Jurkat, Clone E6-1 (cell line): ENCODE results near the gene LRRC47.
"Not testable (repeated sequence)": the region's sequence is repeated elsewhere in the genome, so short reads cannot be mapped to it uniquely, and the experiment has no call there.

ENCODE experiments used
- DNase-seq: peaks from one replicate; pipeline ENCODE4 v3.0.0-alpha.2; 2011; ENCODE audit warnings: low read depth, low spot score
- H3K4me3 ChIP-seq: 2 replicates; pipeline ENCODE4 v1.5.1; 2011; ENCODE audit warnings: mild to moderate bottlenecking, low read length, control low read depth, moderate library complexity

Gene LRRC47

DNA sequence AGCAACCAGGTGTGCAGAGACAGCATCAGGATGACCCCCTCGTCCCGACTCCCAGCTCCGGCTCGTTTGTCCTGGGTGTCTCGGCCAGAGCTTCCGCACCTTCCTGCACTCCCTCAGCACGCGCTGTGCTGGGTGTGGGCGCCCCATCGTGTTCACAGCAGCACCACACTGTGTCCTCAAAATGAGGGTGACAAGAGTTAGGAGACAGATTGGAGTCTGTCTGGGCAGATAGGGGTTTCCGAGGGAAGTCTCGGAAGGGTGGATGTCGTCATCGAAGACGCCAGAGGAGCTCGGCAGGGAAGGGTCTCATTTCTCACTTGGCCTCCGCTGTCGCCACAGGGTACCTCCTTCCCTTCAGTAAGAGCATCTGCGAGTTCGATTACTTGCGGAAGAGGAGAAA lies 39.9 kb downstream of the LRRC47 start:
- DNase-seq = no peak
- no peak overlapping the region for H3K4me3 ChIP-seq

DNA sequence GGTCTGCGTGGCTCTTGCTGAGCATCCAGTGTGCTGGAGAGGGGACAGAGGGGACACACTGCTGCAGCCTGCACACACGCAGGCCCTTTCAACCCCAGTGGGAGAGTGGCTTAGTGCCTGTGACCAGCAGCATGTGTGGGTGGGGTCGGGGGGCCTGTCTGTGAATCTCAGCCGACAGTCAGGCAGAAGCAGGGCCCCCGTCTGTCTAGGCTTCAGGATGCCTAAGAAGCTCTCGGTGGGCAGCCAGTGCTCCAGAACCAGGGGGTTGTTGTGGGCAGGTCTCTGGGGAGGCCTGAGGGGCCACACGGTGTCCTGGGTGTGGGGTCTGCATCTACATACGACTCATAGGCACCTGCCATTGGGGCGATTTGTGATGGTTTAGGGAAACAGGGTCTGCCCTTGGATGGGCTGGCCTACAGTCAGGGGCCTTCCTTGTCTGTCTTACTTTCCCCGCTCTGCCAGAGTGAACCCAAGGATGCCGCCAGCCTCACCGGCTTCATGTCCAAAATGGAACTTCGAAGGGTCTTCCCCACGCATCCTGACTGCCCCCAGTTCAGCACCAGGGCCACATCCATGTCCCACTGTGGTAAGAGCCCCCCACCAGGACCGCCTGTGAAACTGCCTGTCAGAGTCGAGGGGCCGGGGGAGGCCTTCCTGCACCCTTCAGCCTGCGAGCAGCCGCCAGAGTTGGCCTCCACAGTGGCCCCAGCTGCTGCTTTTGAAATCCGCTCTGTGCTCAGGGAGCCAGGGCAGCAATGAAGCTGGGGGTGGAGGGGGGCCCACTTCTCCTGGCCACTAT lies 42.4 kb downstream of the LRRC47 start:
- no peak for DNase-seq
- no peak overlapping the region for H3K4me3 ChIP-seq

DNA sequence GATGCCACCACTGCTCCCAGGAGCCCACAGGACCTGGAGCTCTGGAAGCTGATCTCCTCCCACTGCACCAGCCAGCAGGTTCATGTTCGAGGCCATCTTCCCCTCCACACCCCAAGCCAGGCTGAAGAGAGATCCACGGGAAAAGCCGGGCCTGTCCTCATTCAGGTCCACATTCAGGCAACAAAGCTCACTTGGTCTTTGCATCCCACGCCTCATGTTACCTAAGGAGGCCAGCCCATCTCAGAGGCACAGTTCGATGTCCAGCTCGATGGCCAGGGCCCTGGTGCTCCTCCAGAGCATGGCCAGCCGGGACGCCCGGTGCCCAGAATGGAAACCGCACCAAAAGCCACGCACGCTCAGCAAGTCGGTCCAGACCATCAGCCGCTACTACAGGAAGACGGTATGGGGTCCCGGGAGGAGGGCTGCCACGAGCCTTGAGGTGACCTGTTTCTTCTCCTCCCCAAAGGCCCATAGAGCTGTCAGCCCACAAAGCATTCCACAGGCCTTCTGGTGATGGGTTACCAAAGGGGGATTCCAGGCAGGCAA lies 43.8 kb downstream of the LRRC47 start, which contains the start of gene CCDC27:
Gene CCDC27, plus strand, starts transcription at position 51 of the 546 bp plus-strand sequence. Its CDS starts 32 bp downstream, at position 83.
- no peak within 1 kb of the TSS for H3K4me3 ChIP-seq
- DNase-seq = no peak

DNA sequence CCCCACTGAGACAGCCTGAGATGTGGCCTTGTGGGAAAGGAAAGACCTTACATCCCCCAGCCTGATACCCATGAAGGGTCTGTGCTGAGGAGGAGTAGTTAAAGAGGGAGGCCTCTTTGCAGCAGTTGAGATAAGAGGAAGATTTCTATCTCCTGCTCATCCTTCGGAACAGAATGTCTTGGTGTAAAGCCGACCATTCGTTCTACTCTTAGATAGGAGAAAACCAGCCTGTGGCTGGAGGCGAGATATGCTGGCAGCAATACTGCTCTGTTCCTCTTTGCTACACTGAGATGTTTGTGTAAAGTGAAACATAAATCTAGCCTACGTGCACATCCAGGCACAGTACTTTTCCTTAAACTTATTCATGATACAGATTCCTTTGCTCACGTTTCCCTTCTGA lies 45.6 kb downstream of the LRRC47 start:
- no peak for DNase-seq
- no peak overlapping the region for H3K4me3 ChIP-seq

DNA sequence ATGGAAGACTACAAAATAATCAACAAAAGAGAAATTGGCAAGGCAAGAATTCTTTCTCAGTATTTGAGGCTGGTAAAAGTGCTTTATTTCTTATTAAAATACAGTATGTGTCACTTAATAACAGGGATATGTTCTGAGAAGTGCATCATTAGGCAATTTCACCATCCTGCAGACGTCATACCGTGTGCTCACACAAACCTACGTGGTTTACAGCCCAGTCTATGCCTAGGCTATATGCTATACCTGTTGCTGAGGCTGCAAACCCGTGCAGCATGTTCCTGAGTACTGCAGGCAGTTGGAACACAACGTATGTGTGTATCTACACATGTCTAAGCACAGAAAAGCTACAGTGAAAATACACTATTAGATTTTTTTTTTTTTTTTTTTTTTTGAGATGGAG lies 46.8 kb downstream of the LRRC47 start:
- no peak overlapping the region for H3K4me3 ChIP-seq
- no peak for DNase-seq

DNA sequence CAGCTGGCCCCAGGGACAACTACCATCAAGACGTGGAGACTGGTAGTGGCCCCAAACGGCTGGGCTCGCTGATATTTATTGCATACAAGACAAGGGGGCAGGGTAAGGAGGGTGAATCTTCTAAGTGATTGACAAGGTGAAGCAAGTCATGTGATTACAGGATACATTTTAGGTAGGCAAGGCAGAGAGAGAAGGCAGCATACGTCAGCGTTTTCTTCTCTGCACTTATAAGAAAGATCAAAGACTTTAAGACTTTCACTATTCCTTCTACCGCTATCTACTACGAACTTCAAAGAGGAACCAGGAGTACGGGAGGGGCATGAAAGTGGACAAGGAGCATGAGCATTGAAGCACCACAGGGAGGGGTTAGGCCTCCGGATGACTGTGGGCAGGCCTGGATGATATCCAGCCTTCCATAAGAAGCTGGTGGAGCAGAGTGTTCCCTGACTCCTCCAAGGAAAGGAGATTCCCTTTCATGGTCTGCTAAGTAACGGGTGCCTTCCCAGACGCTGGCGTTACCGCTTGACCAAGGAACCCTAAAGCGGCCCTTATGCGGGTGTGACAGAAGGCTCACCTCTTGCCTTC lies 47.9 kb downstream of the LRRC47 start:
- not testable (repeated sequence) for H3K4me3 ChIP-seq, DNase-seq

DNA sequence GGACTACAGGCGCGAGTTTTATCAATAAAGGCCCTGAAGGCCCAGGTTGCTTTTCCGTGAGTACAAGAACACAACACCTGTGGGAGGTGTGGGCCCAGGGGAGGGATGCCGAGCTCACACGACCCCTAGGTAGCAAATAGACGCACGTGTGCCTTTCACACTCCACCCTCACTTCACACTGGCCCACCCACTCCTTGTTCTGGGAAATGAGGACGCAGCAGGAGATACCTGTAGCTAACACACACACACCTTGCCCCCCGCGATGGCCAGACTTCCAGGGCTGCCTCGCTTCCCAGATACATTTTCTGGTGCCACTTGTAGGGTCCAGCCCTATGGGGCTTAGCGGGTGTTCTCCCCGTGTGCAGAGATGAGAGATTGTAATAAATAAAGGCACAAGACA lies 48.4 kb downstream of the LRRC47 start:
- DNase-seq = no peak
- 0 out of 2 replicates have a peak overlapping the region, but pooled peaks have one; percentile 50 for H3K4me3 ChIP-seq

DNA sequence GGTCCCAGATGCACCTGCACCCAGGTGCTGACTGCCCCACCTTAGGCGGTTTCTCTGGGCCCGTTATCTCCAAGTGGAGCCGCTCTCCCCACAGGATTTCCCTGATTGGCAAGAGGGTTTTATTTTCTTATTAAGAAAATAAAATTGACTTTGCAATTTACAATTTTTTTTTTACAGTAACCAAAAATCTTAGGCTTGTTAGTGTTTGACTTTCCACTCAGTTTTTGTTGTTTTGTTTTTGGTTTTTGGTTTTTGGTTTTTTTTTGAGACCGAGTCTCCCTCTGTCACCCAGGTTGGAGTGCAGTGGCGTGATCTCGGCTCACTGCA lies 48.8 kb downstream of the LRRC47 start:
- H3K4me3 ChIP-seq = peak overlapping the region; percentile 50
- no peak for DNase-seq

DNA sequence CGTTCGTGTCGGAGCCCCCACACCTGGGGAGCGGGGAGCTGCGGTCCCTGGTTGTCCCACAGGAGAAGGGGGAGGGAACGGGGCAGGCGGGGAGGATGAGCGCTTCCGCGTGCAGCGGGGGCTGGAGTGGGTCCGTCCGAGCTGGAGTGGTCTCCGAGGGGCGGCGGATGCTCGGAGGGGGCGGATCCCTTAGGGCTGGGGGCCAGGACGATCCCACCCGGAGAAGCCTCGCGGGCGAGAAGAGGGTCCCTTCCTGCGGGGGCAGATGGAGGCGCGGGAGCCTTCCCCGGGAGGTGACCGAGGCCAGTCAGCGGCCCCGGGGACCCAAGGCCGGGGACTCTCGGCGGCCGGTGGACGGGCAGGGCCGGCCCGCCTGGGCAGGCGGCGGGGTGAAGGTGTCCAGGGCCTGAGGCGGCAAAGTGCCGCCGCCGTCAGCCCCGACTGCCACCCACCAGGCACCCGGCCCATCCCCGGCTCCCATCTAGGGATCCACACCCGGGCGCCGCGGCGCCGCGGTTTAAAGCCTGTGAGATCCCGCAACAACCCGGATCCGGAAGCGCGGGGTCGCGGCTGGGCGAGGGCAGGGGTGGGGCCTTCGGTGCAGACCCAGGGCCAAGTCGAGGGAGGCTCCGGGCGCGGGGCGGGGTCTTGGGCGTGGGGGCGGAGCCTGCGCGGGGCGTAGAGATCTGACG lies 49.3 kb downstream of the LRRC47 start:
- peak overlapping the region; percentile 50 for H3K4me3 ChIP-seq
- peak; percentile 57 for DNase-seq

DNA sequence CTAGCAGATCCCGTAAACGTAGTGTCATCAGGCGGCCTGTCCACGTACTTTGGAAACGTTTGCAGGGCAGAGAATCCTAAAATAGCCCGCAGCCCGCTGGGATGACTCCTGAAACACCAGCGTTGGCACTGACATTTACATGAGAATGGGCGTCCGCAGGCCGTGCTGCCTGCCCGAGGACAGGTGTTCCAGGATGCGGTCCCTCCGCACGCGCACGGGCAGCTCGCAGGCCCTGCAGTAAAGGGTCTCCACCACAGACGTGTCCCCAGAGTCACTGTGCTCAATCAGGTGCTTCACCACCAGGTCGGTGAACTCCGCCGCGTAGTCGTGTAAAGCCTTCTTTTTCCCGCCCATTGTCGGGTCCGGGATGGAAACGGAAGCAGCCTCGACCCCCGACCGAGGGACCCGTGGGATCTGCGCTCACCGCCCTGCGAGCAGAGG lies 49.9 kb downstream of the LRRC47 start:
- DNase-seq = no peak
- peak overlapping the region; percentile 50 for H3K4me3 ChIP-seq

DNA sequence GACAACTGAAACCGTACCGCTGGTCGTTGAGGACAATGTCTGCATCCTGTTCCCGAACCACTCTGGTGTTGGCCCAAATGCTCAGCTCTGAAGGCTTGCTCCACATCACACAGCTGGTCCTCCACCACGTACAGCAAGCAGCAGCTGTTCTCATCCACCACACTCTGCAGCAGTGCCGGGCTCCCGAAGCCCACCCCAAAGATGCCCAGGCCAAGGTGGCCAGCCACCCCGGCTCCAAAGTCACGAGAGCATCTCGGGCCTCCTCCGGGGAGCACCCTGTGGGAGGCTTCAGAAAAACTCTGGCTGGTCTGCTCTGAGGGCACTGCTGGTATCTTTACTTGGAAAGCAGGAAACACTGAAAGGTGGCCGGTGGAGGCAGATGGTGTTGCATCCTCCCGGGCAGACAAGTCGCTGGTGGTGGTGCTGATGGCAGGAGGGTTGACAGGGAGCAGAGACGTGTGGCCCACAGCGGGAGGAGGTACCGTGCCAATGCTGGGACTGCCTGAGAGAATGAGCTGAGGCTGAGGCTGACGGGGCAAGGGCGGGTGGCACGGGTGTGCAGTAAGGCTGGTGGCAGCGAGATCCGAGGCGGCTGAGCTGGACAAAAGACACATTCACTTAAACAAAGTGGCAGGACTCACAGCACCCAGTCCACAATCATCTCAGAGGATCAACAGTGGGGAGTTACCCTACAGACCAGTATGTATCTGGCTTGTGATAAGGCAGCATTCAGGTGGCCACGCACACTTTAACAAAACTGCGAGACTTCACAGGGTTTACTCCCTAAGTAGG lies 50.5 kb downstream of the LRRC47 start:
- no peak overlapping the region for H3K4me3 ChIP-seq
- DNase-seq = no peak

DNA sequence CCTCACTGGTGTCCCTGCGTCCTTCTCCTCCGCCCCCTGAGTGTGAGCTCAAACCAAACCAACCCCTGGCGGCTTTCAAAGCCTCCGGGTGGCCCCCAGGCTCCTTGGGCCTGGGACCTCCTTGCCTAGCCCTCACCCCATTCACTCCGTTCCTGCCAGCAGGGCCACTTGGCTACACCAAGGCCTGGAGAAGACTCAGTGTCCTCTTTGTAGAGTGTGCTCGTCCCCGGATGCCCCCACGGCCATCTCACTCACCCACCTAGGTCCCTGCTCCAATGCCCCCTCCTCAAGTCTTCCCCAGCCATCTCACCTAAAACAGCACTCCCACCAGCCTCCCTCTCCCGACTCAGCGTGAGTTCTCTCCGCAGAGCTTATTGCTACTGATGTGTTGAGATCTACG lies 51.2 kb downstream of the LRRC47 start:
- DNase-seq = no peak
- no peak overlapping the region for H3K4me3 ChIP-seq

DNA sequence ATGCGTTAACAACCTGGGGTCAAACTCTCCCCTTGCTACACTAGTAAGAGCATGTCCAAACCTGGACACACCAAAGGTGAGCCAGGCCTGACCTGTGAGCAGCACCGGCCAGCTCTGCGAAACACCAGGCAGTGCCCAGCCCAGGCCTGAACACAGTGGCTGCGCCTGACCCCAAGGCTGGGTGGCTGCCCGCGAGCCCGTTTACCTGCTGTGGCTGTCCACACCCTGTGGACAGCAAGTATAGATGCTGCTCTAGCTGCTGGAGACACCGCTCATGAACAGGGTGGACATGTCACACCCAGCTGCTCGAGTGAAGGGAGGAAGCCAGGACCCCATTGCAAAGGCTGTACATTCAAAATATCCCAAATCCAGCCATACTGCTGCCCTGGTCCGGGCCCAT lies 51.7 kb downstream of the LRRC47 start:
- no peak for DNase-seq
- no peak overlapping the region for H3K4me3 ChIP-seq

DNA sequence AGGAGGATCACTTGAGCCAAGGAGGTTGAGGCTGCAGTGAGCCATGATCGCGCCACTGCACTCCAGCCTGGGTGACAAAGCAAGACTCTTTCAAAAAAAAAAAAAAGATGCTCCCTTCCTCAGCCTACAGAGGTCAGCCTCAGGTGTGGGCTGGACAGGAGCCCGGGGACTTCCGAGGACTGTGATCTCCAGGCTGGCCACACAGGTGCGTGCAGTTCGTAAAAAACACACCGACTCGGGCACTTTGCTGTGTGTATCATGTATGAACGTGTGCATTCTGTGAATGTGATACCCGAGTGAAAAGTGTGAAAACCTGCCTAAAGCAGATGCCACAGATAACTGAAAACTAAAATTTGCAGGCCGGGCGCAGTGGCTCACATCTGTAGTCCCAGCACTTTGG lies 52.5 kb downstream of the LRRC47 start:
- H3K4me3 ChIP-seq = no peak overlapping the region
- no peak for DNase-seq

DNA sequence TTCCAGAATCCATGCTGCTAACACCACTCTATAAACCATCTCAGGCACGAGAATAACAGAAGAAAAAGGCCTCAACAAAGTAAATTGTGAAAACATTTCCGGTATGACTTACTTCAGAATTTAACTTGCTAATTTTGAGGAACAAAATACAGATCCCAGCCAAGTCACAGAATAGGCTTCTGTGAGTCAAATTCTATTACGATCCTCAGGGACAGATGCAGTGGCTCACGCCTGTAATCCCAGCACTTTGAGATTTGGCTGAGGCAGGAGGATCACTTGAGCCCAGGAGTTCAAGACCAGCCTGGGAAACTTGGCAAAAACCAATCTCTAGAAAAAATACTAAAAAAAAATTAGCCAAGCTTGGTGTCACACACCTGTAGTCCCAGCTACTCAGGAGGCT lies 52.9 kb downstream of the LRRC47 start:
- H3K4me3 ChIP-seq = no peak overlapping the region
- DNase-seq = no peak

DNA sequence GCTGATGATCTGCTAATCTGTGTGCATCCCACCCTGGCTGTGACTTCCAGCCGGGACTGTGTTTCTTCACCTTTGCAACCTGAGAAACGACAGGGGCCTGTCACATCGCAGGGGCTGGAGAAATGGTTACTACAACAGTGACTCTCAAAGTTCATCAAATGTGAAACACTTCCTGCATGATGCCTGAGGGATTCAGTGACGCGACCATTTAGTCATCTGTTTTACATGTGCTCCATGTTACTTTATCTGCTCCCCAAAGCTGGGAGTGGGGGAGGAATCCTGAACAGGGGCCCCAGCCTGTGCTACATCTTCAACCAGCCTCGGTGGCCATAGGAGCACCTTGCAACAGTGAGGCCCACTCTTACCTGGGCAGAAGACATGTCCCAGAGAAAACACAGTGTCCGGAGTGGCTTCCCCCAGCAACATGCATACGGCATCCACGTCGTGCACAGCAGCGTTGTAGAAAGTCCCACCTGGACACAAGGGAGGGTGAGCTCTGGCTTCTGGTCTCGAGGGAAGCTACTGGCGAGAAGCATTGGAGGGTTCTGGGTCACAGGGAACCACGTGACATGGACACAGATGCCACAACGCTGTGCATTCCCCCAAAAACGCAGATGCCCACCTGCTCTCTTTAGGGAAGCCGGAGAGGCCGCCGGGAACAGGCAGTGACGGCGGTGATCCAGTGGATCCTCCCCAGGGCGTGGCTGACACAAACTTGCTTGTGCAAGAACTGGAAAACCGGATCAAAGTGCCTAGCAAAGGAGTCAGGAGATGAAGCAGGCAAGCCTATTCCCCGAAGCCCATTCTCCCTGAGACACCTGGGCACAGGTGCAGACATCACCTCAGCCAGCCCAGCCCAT lies 53.6 kb downstream of the LRRC47 start:
- H3K4me3 ChIP-seq = no peak overlapping the region
- no peak for DNase-seq

DNA sequence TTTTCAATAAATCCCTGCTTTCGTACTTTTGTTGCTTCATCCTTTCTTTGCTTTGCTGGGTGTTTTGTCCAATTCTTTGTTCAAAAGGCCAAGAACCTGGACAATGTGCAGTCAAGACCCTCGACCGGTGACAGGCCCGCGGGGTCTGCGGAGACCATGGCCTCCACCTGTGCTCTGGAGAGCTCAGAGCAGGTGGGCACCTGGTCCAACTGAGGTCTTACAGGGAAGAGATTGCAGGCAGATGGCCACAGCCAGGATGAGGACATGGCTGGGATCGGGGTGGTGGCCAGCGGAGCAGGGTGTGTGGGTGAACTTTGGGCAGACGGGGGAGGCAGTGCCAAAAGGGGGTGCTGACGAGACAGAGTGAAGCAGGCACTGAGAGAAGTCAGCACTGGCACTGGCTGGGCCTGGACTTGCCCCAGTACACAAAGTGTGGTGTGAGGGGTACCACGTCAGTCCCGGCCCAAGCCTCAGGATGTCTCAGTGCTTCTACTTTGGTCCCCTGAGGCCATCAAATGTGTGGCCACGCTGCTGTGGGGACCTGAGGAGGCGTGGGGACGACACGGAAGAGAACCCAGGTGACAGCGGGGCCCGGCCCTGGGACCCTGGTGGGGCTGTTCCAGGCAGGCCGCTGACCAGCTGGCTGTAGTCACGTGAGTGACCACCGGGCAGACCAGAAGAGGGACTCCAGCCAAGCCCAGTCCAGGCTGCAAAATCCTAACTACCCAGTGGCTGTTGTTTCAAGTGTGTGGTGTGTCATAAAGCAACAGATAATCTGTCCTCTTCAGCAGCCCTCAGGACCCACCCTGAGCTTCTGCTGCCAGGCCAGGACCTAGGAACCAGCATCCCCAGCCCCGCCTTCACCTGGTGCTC lies 54.5 kb downstream of the LRRC47 start:
- no peak for DNase-seq
- H3K4me3 ChIP-seq = no peak overlapping the region

DNA sequence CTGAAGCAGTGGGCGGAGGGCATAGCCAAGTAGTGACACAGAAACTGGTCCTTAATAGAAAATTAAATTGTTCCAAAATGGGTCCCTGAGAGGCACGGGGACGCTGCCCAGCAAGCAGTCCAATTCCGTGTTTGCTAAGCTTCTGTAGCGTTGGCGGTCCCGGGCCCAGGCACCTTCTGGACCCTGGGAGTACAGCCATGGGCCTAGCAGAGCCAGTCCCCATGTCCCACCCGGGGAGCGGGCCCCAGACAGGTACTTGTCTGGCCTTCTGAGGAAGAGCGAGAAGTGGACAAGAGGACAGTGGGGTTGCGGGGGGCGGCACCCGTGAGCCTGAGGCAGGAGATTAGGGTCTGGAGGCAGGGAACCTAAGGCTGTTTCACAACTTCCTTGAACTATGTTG lies 55.5 kb downstream of the LRRC47 start:
- DNase-seq = no peak
- H3K4me3 ChIP-seq = no peak overlapping the region
